Measurements from ENCODE around the gene FMN1. TPM values are rescaled to one million over a fixed set of nuclear protein-coding genes. Genes with fewer than 3 reads are reported as not detected.

Gene FMN1
- total RNA-seq, 2 donors from 2014 or later = 0.60 to 1.1 TPM

DNA sequence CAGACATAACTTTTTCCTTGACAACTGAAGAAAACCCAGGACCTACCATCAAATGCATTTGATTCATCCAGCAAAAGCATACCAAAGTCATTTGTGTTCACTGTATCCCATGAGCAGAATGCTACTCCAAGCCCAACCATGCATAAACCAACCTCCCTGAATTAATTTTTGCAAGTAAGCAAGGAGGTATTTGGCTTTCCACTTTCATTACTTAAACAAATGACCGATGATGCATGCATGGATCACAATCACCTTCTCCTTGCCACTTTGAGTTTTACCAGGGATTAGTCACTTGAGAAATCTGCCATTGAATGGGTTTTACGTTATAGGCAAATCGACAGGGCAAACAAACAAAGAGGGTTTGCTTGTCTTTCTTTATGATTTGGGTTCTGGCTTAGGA is 214.8 kb downstream of the FMN1 start:
- TF ChIP-seq CTCF (conservative IDR thresholded peaks at IDR 0.05) = no peak
- Mint-ChIP-seq H3K27ac (no peak overlapping the region), H3K4me1 (peaks cover 7% of the 10 kb centered on the region), H3K36me3 (ENCODE audit: low read depth) (no peaks in the 10 kb centered on the region), H3K9me3 (no peaks in the 10 kb centered on the region), H3K4me3 (no peak overlapping the region), H3K27me3 (ENCODE audit: insufficient read depth) (no peaks in the 10 kb centered on the region)
- Histone ChIP-seq H3K9me3 (ENCODE audit: control insufficient read depth, low read length) (no peaks in the 10 kb centered on the region), H3K27ac (ENCODE audit: low read depth, low read length) (no peak overlapping the region), H3K9ac (ENCODE audit: extremely low read depth, low read length, poor library complexity, severe bottlenecking) (no peak overlapping the region), H3K4me3 (ENCODE audit: low read length) (no peak overlapping the region), H3K27me3 (ENCODE audit: control insufficient read depth, insufficient read depth, low read length, poor library complexity, severe bottlenecking) (peaks cover 7% of the 10 kb centered on the region), H3K36me3 (ENCODE audit: control insufficient read depth, insufficient read depth, low read length) (no peaks in the 10 kb centered on the region), H3K4me1 (ENCODE audit: control insufficient read depth, insufficient read depth, low read length) (no peaks in the 10 kb centered on the region)
- WGBS, 2 experiments (ENCODE audit: insufficient coverage in 1 of 2, insufficient read length in 1 of 2) = 88 to 90% methylated on average over 3 of the region's 3 CpGs
- DNase-seq = no peak

DNA sequence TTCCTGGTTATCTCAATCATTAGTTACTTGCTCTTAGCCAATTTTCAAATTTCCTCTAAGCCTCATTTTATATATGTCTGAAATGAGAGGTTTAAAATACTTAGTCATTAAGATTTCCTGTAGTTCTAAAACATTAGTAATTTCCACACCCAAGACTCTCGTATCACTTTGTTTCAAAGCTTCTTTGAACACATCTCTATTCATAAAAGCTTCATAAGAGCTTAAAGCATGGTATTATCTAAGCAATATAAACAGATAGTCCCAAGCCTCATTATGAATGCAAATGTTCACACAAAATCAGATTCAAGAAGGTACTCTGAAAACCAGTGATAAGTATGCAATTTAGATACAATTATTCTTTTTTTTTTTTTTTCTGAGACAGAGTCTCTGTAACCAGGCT is 217.0 kb downstream of the FMN1 start:
- Mint-ChIP-seq H3K27ac (no peak overlapping the region), H3K9me3 (no peaks in the 10 kb centered on the region), H3K4me3 (no peak overlapping the region), H3K4me1 (peaks cover 3% of the 10 kb centered on the region), H3K36me3 (ENCODE audit: low read depth) (no peaks in the 10 kb centered on the region), H3K27me3 (ENCODE audit: insufficient read depth) (no peaks in the 10 kb centered on the region)
- no peak for DNase-seq
- no peaks in the 10 kb centered on the region for H3K9me3 ChIP-seq (ENCODE audit: control insufficient read depth, low read length)
- H3K4me3 ChIP-seq (ENCODE audit: low read length) = no peak overlapping the region
- H3K27ac ChIP-seq (ENCODE audit: low read depth, low read length) = no peak overlapping the region
- WGBS, 2 experiments (ENCODE audit: insufficient coverage in 1 of 2, insufficient read length in 1 of 2) = 100% methylated on average over 1 of the region's 1 CpG
- H3K36me3 ChIP-seq (ENCODE audit: control insufficient read depth, insufficient read depth, low read length) = no peaks in the 10 kb centered on the region
- no peaks in the 10 kb centered on the region for H3K4me1 ChIP-seq (ENCODE audit: control insufficient read depth, insufficient read depth, low read length)
- H3K27me3 ChIP-seq (ENCODE audit: control insufficient read depth, insufficient read depth, low read length, poor library complexity, severe bottlenecking) = peaks cover 7% of the 10 kb centered on the region
- no peak for TF ChIP-seq CTCF (conservative IDR thresholded peaks at IDR 0.05)
- H3K9ac ChIP-seq (ENCODE audit: extremely low read depth, low read length, poor library complexity, severe bottlenecking) = no peak overlapping the region

DNA sequence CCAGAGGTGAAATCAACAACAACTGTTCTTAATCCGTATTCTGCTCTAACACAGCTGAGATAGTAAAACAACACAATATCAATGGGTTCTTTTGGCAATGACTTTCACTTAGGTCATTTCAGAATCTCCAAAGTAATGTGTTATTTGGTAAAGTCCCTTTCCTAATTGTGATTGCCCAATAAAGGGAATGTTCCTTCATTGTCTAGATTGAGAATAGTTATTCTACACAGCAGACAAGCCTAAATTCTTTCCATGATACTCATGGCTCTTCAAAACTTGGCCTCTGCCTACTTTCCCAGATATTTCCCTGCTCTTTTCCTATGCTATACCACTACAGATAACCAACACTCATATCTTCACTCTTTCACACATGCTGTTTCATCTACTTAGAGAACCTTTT is 219.8 kb downstream of the FMN1 start:
- Mint-ChIP-seq H3K27me3 (ENCODE audit: insufficient read depth) (no peaks in the 10 kb centered on the region), H3K27ac (no peak overlapping the region), H3K9me3 (no peaks in the 10 kb centered on the region), H3K4me3 (no peak overlapping the region), H3K36me3 (ENCODE audit: low read depth) (no peaks in the 10 kb centered on the region), H3K4me1 (peaks cover 7% of the 10 kb centered on the region)
- Histone ChIP-seq H3K27ac (ENCODE audit: low read depth, low read length) (no peak overlapping the region), H3K9me3 (ENCODE audit: control insufficient read depth, low read length) (no peaks in the 10 kb centered on the region), H3K27me3 (ENCODE audit: control insufficient read depth, insufficient read depth, low read length, poor library complexity, severe bottlenecking) (peaks cover 7% of the 10 kb centered on the region), H3K9ac (ENCODE audit: extremely low read depth, low read length, poor library complexity, severe bottlenecking) (no peak overlapping the region), H3K4me3 (ENCODE audit: low read length) (no peak overlapping the region), H3K36me3 (ENCODE audit: control insufficient read depth, insufficient read depth, low read length) (no peaks in the 10 kb centered on the region), H3K4me1 (ENCODE audit: control insufficient read depth, insufficient read depth, low read length) (peaks cover 4% of the 10 kb centered on the region)
- no peak for DNase-seq
- 84% methylated on average over 1 of the region's 1 CpG; no CpG with 5 or more reads in 1 of the 2 experiments for WGBS, 2 experiments (ENCODE audit: insufficient coverage in 1 of 2, insufficient read length in 1 of 2)
- TF ChIP-seq CTCF (conservative IDR thresholded peaks at IDR 0.05) = no peak

All from endodermal cell (in vitro differentiated cells).